CD4-positive, alpha-beta T cell treated with Interleukin-4 for 1 hour (primary cell): ENCODE data around the gene TOP2B.

Source experiments
- DNase-seq, 2 donors: peaks; one replicate each; pipeline ENCODE4 v3.0.0-alpha.2; 2020 to 2022

The TOP2B gene

DNA sequence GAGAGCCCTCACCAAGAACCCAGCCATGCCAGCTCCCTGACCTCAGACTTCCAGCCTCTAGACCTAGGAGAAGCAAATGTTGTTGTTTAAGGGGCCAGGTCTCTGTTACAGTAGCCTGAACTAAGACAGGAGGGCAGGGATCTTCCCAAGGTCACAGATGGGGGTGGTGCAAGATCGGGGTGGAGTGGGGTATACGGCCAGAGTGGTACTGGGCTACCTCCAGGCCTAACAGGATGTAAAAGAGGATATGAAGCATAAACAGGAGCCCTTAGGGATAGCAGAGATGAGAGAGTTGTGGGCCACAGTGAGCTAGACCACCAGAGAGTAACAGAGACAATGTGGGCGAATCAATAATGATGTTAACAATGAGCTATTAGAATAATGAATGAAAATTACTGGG, 82.9 kb downstream of the TOP2B start:
- no peak for DNase-seq

DNA sequence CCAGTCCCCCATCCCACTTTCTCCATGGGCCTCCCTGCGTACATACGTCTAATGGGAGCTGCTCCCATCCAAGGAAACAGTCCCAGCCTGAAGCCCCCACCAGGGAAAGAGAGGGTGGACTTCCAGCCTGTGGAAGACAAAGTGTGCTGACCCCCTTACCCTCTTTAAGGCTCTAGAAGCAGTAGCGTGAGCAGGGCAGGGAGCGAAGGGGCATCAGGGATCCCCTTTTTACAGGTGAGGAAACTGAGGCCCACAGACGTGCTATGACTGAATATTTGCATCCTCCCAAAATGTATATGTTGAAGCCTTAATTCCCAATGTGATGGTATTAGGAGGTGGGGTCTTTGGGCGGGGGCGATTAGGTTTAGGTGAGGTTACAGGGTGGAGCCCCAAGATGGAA, 83.4 kb downstream of the TOP2B start:
- no peak for DNase-seq

DNA sequence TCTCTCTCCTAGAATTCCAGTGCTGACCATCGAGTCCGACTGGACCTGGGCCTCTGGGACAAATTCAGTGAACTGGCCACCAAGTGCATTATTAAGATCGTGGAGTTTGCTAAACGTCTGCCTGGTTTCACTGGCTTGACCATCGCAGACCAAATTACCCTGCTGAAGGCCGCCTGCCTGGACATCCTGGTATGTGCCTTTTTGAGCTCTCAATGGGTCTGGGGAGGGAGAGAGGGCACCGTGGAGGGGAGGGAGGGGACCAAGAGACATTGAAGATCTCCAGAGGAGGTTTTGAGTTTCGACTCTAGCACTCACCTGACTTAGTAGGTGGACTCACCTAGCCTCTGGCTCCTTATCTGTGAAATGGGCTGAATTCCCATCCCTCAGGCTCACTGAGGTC, 84.2 kb downstream of the TOP2B start:
- no peak for DNase-seq

DNA sequence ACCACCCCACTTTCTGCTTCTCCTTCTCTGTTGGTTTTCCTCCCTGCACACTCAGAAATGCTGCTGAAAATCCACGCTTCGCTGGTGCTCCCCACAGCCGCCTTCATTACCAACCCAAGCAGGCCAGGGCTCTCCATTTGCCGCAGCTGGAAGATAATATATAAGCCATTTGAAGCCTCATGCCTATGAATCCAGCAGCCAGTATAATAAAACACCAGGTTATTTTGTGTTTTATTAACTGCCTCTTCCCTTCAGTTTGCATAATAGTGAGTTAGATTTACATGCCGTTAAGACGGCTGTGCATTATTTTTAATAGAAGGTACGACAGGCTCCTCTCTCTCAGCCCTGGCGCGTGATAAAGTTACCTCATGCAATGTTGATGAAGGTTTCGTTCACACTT, 86.6 kb downstream of the TOP2B start:
- DNase-seq, result no peak

DNA sequence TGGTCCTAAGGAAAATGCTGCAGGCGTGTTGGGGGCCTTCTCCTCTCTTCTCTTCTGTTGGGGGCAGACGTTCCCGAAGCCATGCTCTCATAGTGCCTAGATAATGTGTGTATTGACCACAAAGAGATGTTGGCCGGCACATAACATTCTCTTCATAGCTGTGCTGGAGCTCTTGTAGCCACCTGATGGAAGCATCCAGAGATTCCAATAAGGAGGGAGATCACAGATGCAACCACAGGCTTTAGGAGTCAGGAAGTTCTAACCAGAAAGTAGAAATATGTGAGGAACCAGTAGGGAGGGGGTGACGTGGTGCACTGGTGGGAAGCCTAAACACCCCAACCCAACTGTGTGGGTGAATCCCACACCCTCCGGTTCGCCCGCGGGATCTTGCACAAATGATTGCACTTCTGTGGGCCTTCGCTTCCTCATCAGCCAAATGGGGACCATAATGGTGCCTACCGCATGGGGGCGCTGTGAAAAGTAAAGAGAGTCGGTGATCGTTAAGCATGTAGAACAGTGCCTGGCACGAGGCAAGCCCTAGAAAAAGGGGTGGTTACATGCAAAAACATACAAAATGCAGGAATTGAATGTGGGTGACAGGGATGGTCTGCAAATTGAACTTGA, 87.8 kb downstream of the TOP2B start:
- DNase-seq, result no peak

DNA sequence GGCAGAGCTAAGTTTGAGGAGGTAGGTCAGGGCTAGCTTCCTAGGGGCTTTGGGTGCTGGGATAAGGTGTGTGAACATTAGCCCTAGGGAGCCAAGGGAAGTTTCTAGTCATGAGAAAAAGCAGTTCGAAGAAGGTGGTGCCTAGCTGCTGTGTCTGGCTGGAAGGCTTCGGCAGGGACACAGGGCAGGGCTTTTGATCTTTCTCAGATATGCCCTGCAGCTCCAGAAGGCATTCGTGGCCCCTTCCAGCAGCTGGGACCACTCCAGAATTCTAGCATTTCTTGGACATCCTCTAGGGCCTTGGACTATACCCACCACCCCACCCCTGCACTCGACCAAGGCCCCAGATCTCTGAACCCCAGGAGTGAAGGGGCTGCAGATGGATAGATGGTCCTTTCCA, 88.6 kb downstream of the TOP2B start:
- DNase-seq, result no peak

DNA sequence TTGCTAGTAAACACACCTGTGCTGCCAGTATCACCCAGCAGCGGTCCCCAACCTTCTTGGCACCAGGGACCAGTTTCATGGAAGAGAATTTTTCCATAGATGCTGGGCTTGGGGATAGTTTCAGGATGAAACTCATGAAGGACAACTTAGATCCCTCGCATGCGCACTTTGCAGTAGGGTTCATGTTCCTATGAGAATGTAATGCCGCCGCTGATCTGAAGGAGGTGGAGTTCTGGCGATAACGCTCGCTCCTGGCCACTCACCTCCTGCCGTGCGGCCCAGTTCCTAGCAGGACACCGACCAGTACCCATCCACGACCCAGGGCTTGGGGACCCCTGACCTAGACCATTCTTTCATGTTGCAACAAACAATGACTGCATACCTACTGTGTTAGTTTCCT, 89.7 kb downstream of the TOP2B start:
- no peak for DNase-seq

DNA sequence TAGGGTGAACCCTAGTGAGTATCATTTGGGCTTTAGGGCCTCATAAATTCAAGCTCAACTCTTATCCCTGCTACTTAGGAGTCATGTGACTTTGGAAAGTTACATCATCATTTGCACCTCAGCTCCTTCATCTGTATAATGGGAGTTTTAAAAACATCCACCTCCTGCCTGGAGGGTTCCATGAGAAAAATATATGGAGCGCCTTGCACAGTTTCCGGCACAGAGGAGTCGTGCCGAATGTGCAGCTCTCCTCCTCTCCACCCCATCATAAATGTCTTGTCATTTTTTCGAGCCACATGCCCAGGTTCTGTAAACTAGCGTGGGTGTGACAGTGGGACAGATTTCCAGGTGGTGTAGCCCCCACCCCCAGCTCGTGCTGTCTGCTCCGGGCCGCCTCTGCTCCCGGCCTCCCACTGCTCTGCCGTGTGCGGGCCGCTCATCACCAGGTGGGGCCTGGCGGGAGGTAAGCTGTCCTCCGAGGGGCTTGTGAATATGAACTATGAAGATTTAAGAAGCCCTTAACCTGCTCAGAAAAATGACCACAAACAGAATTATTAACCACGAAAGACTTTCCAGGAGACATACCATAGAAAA, 90.4 kb downstream of the TOP2B start:
- DNase-seq, result no peak

DNA sequence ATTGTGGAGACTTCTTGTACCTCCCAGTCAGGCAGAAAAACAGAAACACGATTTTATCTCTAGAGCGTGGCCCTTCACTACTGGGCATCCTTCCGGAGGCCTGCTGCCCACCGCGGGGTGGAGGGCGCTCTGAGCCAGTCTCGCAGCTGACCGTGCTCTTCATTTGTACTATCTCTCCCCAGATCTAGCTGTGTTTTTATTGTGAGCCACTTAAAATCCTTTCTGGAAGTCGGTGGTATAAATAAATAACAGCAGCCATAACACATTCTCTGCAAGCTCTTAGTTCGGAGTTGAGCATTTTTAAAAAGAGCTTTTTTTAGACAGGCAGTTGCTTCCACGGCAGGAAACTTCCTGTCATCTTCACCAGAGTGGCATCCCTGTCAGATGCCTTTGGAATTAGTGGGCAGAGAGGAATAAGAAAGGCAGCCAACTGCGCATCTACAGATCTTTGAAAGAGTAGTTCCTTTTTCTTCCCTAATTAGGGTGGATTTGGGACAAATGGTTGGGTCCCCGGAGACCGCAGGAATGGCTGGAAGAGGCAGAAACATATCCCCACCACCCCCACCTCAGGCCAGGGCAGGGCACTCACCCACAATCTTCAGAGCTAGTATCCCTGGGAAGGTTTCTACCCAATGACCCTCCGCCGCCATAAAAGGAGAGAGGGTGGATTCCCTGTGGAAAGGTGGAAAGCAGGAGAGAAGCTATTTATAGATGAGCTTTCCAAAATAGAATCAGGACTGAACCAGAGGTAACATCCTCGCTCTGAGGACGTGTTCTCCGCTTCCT, 91.1 kb downstream of the TOP2B start:
- DNase-seq, result no peak

DNA sequence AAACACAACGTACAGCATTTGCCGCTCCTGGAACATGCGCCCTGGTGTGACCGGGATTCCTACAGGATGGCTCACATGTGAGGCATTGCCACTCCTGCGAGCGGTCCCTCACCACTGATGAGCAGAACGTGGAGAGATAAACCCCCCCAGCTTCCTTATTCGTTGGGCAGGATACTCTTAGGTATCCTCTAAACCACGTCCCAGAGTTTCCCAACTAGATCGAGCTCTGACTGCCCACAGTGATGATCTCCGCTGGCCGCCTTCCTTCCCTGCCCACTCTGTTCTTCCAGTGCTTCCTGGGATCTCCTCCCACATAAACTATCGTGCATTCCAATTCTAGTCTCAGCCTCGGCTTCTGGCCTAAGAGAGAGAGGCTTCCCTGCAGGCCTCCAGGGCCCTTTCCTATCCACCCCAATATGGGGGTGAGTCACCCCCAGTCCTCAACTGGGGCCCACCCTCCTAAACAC, 91.8 kb downstream of the TOP2B start:
- no peak for DNase-seq

DNA sequence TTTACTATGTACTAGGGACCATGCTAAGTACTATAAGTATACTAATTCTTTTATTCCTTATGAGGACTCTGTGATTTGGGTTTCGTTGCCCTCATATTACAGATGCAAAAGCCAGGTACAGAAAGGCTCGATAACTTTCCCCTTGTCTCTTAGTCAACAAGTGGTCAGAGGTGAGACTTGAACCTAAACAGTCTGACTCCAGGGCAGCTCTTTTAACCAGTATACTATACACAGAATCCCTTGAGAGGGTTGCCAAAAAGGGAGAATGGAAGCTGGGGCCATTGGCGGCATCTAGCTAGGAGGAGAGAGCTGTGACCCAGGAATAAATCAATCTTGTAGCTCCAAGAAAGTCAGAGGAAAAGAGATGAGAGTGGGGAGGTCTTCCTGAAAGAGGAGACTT, 92.4 kb downstream of the TOP2B start:
- DNase-seq, result no peak

DNA sequence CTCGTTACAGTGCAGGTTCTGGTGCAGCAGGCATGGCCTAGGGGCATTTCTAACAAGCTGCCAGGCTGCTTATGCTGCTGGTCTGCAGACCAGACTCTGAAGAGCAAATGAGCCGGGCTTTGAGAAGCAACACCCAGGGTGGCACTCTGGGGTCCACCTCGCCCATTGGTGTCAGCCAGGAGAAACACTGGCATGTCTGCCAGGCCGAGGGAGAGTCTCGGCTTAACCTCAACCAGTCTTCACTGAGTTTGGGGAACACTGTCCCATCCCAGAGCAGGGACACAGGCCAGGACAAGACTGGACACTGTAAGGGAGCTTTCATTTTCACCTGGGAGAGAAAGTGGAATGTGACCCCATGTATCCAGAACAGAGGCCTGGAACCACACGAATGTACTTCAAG, 93.4 kb downstream of the TOP2B start:
- no peak for DNase-seq

DNA sequence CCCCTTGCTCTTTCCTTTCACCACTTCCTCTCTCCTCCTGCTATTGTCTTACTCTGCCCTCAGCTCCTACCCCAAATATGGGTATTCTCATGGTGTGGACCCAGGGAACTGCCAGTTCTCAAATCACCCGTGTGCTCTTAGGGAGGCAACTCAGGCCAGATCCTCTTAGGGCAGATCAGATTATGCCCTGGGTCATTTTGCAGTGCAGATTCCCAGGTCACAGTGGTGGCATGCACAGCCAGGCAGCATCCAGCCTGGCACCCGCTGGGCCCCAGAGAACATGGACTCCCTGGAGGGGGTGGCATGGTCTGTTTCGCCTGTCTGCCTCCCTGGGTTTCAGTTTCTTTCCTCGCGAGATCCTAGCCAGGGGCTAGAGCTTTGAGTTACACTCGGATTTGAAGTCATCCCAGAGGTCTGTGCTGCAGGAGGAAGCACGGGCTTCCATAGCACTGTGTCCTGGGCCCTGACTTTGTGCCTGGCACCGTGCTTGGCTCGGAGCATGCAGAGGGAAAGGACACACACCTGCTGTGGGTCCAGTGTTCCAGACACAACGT, 96.1 kb downstream of the TOP2B start:
- no peak for DNase-seq

DNA sequence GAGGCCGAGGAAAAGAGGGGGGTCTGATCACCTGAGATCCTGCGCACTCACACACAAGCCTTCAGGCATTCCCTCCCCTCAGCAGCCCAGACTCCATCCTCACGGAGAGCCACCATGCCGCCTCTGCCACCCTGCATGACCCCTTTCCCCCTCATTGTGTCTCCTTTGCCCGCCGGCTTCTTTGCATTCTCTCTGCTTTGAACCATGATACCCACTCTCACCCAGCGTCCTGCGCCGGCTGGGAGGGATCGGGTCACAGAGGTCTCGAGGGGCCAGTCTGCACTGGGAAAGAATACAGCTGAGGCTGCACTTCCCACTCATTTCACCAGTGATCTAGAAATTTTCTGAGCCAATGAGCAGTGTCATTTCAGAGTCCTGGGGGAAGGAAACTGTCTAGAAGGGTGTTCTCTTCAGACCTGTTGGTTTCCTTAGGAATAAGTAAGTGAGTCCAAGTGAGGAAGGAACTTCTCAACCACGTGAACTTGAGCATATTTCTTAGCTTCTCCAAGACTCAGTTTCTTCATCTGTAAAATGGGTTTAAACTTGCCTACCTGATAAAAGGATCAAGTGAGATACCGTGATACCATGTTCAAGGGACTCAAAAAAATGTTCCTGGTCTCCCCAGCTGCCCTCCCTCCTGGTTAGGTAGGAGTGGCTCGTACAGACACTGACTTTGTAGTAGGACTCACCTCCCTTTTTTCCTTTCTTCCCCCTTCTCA, 96.7 kb downstream of the TOP2B start:
- DNase-seq, result no peak

DNA sequence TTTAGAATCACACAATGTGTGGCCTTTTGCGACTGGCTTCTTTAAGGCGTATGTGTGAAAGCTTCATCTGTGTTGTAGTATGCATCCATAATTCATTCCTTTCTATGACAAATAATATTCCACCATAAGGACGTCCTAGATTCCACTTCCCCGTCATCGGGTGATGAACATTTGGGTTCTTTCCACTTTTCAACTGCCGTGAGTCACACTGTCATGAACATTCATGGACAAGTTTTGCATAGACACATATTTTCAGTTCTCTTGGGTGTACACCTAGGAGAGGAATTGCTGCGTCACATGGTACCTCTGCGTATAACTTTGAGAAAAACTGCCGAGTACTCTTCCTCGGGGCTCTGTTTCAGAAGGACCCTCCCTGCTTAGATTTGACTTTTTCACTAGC, 97.3 kb downstream of the TOP2B start:
- DNase-seq, result no peak

DNA sequence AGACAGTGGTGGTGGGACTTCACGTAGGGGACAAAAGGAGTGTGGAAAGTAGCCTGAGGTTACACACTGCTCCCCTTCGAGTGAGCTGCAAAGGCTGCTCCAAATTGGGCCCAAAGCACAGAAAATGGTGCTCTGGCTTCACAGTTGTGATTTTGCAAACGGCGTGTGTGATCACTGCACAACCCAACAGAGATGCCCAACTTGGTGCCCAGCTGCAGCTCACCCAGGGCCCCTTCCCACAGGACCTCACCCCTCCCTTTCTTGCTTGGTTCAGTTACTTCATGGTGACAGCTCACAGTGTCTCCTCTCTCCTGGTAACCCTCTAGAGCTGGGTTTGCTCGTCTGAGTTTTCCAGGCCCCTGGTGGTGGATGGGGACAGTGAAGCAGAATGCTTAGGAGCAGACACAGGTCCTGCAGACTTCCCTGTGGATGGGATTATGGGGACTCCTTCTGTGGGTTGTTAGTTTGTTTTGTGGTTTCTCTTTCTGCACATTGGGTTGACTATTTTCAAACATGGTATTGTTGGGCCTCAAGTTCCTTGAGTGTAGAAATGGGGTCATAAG, 98.3 kb downstream of the TOP2B start:
- no peak for DNase-seq

DNA sequence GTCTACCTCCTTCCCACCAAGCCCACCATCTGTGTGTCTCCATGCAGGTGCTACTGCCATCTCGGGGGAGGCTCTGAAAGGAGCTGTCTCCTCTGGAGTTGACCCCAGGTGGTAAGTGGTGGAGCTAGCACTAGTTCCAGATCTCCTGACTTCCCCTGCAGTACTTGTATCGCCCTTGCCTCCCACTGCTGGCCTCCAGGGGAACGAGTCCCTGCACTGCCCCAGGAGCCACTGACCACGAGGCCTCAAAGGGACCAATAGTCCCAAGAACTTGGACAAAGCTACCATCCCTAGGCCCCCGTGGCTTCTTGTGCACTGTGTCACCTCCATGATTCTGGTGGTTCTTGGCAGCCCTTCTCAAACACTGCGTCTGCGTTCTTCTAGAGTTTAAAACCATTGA, 98.9 kb downstream of the TOP2B start:
- no peak for DNase-seq

DNA sequence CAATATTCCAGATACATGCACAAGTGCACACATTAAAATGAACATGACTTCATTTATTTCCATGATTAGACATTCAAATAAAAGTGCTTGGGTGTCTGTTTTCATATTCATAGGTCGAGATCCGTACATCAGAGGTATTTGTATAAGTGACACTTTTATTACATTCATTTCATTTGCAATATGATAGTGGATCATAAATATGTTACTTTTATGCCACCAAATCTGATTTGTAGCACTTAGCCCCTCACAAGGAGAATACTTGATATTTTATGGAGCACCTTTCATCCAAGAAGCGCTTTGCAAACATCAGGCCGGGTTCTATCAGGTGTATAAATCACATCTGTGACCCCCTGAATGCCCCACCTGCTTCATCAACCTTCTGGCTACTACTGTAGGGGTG, 100.6 kb downstream of the TOP2B start:
- DNase-seq, result no peak

DNA sequence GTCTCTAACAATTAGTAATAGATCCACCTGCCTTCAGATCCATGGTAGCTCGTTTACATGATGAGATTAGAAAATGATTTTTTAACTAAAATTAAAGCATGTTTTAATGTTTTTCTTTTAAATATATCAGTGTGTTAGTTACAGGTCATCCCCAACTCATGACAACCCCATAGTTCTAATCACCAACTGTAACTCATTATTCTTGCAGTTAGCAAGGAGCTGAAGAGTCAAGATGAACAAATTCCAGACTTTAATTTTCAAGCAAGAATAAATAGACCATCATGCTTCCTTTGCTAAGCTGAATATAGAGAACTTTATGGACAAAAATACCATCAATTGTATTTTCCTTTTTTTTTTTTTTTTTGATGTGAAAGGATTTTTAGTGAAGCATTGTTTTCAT, 101.1 kb downstream of the TOP2B start:
- no peak for DNase-seq

DNA sequence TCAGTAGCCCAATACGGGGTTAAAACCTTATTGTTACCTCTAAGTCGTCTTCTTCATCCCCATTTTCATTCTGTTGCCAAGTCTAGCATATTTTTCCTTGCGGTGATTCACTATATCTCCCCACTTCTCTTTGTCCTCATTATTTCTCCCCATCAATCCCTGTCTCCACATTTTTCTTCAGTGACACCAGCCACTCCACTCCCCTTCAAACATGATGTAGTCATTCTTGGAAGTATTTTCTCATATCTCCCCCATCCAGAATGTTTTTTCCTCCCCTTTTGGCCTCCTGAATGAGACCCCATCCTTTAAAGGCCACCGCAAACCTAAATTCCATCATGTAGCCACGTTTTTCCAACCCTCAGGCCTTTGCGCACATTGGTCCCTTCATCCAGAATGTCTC, 105.9 kb downstream of the TOP2B start:
- DNase-seq, result no peak

DNA sequence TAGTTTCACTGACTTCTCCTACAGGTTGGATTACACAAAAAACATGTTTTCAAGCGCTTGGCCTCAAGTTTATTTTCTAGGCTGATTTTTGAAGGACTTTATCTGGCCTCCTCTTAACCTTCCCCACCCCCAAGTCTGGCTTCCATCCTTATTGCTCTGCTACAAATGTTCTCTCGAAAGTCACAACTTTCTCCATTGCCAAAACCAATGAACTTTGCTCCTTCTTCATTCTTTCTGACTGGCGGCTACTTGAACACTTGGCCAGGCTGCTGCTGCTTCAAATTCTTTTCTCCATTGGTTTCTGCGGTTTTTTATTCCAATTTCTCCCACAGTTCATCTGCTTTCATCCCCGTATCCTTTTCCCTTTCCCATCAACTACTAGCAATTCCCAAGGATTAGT, 106.6 kb downstream of the TOP2B start:
- no peak for DNase-seq

DNA sequence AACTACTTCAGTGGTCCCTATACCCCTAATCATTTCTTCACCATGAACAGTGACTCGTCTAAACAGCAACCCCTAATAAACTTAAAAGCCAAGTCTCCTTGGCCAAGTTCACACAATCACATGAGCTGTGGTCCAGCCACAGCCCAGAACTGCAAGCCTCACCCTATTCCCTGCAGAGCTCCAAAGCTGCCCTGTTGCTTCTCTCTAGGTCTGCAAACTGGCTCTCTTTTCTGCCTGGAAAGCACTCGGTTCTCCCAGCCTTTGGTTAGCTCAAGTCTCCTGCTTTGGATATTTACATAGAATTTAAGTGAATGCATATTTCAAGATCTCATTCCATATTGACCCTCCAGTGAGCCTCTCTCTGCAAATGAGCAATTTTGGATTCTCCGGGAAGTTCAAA, 107.0 kb downstream of the TOP2B start:
- no peak for DNase-seq

DNA sequence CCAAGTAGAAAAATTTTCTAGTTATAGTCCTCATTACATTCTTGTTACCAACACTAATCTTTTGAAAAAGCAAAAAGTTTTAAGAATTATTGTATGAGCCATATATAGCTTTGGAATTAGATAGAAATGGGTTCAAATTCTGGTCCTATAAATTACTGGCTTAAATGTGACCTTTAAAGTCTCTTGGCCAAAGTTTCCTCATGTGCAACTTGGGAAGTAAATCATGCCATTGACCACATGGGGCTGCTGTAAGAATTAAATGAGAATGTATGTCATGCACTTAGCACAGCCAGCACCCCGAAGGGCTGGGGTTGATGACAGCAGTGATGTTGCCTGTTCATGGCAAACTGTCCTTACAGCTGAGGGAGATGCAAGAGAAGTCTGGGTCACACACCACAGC, 108.3 kb downstream of the TOP2B start:
- DNase-seq, result no peak
